ENCODE results near the gene LIPI.
A peak's percentile ranks its signal among the peaks of the same experiment; 100 is the strongest.
"Not testable (repeated sequence)": the region's sequence is repeated elsewhere in the genome, so short reads cannot be mapped to it uniquely, and the experiment has no call there.

LIPI gene

GRCh38 chr21:14210738-14211137 lies at the start of gene LIPI:
LIPI (minus strand) TSS chr21:14210955; CDS start chr21:14210845, 110 bp downstream.
- DNase-seq (ENCODE audit: low read depth) = no peak

DNA sequence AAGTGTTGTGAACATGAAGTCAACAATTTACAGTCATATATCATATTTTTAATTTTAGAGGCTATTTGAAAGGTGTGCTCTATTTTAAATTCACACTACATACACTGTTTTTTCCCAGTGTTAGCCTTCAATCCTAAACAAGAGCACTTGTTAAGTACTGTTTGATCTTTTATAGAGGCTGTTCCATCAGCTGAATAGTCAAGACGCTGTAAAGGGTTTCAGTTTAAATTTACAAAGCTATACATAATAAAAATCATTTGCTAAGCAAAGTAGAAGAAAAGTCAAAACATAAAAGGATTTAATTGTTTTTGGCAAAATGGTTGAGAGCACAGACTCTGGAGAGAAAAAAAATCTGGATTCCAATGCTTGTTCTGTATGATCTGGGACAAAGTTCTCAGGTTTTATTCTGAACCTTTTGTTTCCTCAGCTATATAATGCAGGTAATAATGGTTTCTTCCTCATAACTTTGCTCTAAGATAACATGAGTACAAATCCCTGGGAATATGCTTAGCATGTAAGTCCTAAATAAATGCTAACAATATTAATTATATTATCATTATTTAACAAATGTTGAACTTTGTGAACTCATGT lies 49.5 kb upstream of the LIPI start:
- no peak for DNase-seq (ENCODE audit: low read depth)

GRCh38 chr21:14259747-14260146 lies 49.0 kb upstream of the LIPI start:
- DNase-seq (ENCODE audit: low read depth) = peak; percentile 31

- no peak for DNase-seq (ENCODE audit: low read depth)
Measured at GRCh38 chr21:14251336-14251735, 40.6 kb upstream of the LIPI start.

DNA sequence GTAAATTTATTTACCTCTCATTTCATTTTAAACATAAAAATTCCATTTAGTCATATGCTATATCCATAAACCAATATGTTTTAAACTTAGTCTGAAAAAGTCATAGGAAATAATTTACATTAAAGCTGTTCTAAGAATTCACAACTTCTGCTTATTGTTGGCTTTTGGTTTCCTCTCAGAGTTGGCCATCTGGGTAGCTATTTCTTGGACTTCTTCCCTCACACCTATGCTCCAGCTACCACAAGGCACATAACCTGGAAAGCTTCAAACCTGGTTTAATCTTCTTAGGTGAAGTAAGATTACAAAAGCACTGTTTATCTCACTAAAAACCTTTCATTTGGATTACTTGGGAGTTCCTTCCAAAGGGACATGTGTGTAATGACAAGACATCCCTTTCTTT lies 35.0 kb upstream of the LIPI start:
- DNase-seq (ENCODE audit: low read depth) = no peak

GRCh38 chr21:14244911-14245310 lies 34.2 kb upstream of the LIPI start:
- DNase-seq (ENCODE audit: low read depth) = no peak

GRCh38 chr21:14243874-14244273 lies 33.1 kb upstream of the LIPI start:
- DNase-seq (ENCODE audit: low read depth) = no peak

DNA sequence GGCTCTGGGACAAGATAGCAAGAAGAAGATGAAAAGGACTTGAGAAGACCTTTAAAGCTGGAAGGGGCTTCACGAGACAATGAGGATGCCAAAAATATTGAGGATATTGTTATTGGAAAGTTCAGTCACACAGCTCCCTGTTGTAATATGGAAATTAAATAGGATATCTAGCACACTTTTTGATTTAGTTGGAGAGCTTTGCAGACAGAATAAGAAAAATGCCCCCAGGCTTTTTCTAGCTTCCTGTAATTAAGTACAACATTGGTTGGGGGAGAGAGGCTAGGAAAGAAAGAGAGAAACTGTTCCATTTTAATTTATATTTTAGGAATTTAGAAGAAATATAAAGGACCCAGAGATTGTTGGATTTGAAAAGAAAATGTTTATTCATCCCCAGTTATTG lies 32.7 kb upstream of the LIPI start:
- no peak for DNase-seq (ENCODE audit: low read depth)

- DNase-seq (ENCODE audit: low read depth) = no peak
Measured at GRCh38 chr21:14241297-14241696, 30.5 kb upstream of the LIPI start.

DNA sequence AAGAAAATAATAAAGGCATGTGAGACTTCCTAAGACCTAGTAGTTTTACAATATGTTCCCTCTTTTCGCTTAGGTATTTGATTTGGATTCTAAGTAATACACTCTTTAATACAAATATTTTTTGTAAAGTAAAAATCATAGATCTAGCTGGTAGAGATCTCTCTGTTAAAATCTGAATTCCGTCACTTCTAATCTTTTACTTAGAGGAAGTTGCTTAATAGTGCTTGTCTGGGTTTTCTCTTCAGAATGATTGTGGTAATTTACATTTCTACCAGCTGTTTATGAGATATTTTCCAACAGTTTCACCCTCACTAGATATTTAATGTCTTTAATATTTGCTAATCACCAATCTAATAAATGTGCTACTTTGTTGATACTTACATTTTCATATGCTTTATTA lies 28.5 kb upstream of the LIPI start:
- no peak for DNase-seq (ENCODE audit: low read depth)

DNA sequence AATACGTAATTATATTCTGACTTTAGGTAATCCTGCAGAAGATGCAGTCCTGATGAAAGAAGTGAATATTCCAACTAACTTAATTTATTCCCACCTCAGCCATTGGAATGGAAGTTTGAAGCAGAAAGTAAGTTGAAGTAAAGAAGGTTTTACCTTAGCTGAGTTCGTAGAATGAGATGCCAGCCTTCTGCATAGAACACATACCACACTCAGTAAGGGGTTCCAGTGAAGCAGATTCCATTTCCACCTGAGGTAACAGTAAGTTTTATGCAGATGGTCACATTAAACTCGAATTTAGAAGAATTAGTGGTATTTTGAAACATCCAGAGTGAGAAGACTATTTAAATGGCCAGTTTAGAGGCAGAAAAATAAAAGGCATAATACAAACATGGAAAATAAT lies 25.4 kb upstream of the LIPI start:
- DNase-seq (ENCODE audit: low read depth) = no peak

DNA sequence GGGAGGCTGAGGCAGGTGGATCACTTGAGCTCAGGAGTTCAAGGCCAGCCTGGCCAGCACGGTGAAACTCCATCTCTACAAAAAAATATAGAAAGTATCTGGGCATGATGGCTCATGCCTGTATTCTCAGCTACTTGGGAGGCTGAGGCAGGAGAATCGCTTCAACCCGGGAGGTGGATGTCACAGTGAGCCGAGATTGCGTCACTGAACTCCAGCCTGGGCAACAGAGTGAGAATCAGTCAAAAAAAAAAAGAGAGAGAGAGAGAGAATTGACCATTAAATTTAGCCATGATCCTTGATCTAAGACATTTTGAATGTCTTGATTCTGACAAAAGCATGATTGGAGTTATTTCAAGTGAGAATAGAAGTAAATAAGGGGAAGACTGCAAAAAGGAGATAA lies 24.3 kb upstream of the LIPI start:
- DNase-seq (ENCODE audit: low read depth) = no peak

GRCh38 chr21:14229399-14229798 lies 18.6 kb upstream of the LIPI start:
- DNase-seq (ENCODE audit: low read depth) = no peak

DNA sequence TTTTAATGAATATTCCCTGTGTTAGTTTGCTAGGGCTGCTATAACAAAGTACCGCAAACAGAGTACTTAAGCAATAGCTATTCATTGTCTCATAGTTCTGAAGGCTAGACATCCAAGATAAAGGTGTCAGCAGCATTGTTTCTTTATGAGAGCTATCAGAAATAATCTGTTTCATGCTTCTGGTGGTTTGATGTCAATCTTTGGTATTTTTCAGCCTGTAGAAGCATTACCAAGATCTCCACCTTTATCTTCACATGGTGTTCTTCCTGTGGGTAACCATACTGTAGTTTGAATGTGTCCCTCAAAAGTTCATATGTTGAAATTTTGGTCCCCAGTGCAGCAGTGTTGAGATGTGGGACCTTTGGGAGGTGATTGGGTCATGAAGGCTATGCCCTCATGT lies 12.6 kb upstream of the LIPI start:
- no peak for DNase-seq (ENCODE audit: low read depth)

GRCh38 chr21:14215971-14216641 lies 5.4 kb upstream of the LIPI start, which contains the start of gene RBM11:
RBM11 (plus strand) TSS chr21:14216157; CDS start chr21:14216187, 30 bp downstream.
- DNase-seq (ENCODE audit: low read depth) = peak; percentile 4

DNA sequence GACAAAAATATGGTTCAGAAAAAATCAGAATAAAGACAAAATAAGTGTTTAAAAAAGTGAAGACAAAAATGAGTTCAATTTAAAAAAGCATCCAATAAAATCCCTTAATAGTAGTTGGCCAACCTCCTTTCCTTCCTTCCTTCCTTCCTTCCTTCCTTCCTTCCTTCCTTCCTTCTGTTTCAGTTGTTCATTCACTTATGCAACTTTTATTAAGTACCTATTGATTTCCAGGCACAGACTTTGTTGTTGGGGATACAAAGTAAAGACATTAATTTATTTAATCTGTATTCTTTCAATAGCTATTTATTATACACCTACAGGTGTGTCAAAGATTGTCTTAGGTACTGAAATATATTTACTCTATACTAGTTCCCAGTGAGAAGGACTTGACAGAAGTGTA lies 2.4 kb upstream of the LIPI start:
- DNase-seq (ENCODE audit: low read depth) = no peak

GRCh38 chr21:14206222-14206621 lies 4.5 kb downstream of the LIPI start:
- DNase-seq (ENCODE audit: low read depth) = no peak

DNA sequence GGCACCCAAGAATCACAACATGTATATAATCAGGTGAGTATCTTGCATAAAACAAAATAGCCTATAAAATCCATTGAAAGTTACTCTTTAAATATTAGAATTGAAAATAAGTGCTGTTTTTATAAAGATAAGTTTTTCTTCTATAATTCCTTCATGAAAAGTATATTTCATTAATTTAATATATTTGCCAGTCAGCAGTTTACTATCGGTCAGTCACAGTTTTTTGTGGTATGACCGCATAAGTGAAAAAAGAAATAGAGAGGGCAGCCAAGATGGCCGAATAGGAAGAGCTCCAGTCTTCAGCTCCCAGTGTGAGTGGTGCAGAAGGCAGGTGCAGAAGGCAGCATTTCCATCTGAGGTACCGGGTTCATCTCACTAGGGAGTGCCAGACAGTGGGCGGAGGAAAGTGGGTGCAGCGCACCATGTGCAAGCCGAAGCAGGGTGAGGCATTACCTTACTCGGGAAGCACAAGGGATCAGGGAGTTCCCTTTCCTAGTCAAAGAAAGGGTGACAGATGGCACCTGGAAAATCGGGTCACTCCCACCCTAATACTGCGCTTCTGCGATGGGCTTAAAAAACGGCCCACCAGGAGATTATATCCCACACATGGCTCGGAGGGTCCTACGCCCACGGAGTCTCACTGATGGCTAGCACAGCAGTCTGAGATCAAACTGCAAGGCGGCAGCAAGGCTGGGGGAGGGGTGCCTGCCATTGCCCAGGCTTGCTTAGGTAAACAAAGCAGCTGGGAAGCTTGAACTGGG lies 44.1 kb downstream of the LIPI start:
- DNase-seq (ENCODE audit: low read depth) = not testable (repeated sequence)

- no peak for DNase-seq (ENCODE audit: low read depth)
Measured at GRCh38 chr21:14143999-14144398, 66.8 kb downstream of the LIPI start.

DNA sequence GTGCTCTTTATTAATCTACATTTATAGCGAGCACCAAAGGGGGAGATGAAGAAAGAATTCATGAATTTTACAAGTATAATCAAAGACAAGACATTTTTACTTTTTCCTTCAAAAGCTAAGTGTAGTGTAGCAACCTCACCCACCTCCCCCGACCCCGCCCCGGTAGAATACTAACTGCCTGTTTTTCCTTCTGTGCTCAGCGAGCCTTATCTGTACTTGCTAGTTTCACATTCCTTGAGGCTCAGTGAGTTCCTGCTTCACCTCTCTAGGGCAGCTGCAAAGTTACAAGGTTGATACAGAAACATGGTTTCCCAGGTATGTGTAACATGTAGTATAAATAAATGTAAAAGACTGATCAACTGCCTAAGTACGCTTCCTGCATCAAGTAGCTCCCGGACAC lies 86.5 kb downstream of the LIPI start:
- no peak for DNase-seq (ENCODE audit: low read depth)

- DNase-seq (ENCODE audit: low read depth) = no peak
Measured at GRCh38 chr21:14121719-14122118, 89.0 kb downstream of the LIPI start.

- DNase-seq (ENCODE audit: low read depth) = no peak
Measured at GRCh38 chr21:14120091-14120734, 90.5 kb downstream of the LIPI start.

DNA sequence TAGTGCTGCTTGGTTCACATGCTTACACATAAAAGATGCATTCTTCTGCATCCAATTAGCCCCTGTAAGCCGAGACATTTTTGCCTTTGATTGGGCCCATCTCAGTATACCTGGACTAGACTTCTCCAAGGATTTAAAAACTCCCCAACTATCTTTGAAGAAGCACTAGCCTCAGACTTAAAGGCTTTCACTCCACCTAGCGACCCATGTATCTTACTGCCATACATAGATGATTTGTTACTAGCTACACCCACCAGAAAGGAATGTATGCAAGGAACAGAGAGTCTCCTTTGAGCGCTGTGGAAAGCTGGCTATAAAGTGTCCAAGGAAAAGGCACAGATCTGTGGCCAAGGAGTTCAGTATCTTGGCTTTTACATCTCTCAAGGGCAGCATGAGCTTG lies 91.7 kb downstream of the LIPI start:
- no peak for DNase-seq (ENCODE audit: low read depth)
